ENCODE results near the gene ETFDH.

The ETFDH gene

GRCh38 chr4:158724637-158725036 lies 52.5 kb downstream of the ETFDH start (continued):
- no peak for TF ChIP-seq ZNF133 (tag by site-specific recombination; IDR thresholded peaks at IDR 0.05)
- TF ChIP-seq ZNF580 (tag by site-specific recombination; IDR thresholded peaks at IDR 0.05) = no peak
- TF ChIP-seq ZNF214 (tag by site-specific recombination; IDR thresholded peaks at IDR 0.05; ENCODE audit: borderline replicate concordance) = no peak
- no peak for TF ChIP-seq ZNF37A (tag by site-specific recombination; IDR thresholded peaks at IDR 0.05)

- H3K9me3 ChIP-seq (ENCODE audit: control insufficient read depth, insufficient read depth, low read depth, low read length) = no peaks in the 10 kb centered on the region
- H3K4me3 ChIP-seq (ENCODE audit: low read depth, low read length) = no peak overlapping the region
- ChIA-PET POLR2A (no interaction called here), CTCF (no interaction called here)
- no peaks in the 10 kb centered on the region for H3K36me3 ChIP-seq (ENCODE audit: control insufficient read depth in 2 of 2, insufficient read depth in 1 of 2, low read length in 2 of 2)
- H3K4me1 ChIP-seq (ENCODE audit: control insufficient read depth, insufficient read depth, low read length) = no peaks in the 10 kb centered on the region
- TF ChIP-seq ZNF394 (tag by site-specific recombination; IDR thresholded peaks at IDR 0.05; ENCODE audit: borderline replicate concordance) (no peak), OSR2 (tag by site-specific recombination; IDR thresholded peaks at IDR 0.05) (no peak), ZNF223 (tag by site-specific recombination; IDR thresholded peaks at IDR 0.05) (no peak), ZIC2 (tag by site-specific recombination; IDR thresholded peaks at IDR 0.05) (no peak), ZBTB10 (tag by site-specific recombination; IDR thresholded peaks at IDR 0.05) (no peak), MEIS1 (CRISPR knock-in tag; IDR thresholded peaks at IDR 0.05; ENCODE audit: borderline replicate concordance) (no peak), ZNF624 (tag by site-specific recombination; IDR thresholded peaks at IDR 0.05) (no peak), ZNF280C (tag by site-specific recombination; IDR thresholded peaks at IDR 0.05) (no peak), ZSCAN4 (tag by site-specific recombination; IDR thresholded peaks at IDR 0.05) (no peak)
- TF ChIP-seq, protein P1, sequence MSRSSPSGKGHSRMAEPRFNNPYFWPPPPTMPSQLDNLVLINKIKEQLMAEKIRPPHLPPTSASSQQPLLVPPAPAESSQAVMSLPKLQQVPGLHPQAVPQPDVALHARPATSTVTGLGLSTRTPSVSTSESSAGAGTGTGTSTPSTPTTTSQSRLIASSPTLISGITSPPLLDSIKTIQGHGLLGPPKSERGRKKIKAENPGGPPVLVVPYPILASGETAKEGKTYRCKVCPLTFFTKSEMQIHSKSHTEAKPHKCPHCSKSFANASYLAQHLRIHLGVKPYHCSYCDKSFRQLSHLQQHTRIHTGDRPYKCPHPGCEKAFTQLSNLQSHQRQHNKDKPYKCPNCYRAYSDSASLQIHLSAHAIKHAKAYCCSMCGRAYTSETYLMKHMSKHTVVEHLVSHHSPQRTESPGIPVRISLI (tag by site-specific recombination; IDR thresholded peaks at IDR 0.05) = no peak
- H3K27ac ChIP-seq (ENCODE audit: extremely low read depth, low read depth, low read length) = no peak overlapping the region
These were observed 54.5 kb downstream of the ETFDH start for GRCh38 chr4:158726633-158727032.

DNA sequence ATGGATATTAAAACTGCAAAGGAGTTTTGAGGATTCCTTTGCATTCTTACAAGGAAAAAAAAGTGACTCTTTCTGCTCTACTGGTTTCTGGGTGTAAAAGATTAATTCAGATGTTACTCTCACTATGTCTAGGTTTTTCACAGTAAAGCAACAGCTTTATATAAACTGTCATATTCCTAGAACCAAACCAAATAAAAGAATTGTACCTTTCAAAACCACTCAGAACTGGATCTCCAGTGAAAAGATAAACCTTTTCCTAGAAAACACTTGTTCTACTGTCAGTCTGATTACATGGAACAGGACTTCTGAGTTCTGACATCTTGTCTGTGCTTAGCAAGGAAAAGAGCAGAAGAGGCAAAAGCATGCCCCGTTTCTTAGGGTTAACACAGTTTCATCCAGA lies 56.1 kb downstream of the ETFDH start:
- Histone ChIP-seq H3K9me3 (ENCODE audit: control insufficient read depth, insufficient read depth, low read depth, low read length) (no peaks in the 10 kb centered on the region), H3K4me1 (ENCODE audit: control insufficient read depth, insufficient read depth, low read length) (no peaks in the 10 kb centered on the region), H3K27ac (ENCODE audit: extremely low read depth, low read depth, low read length) (no peak overlapping the region), H3K36me3 (ENCODE audit: control insufficient read depth in 2 of 2, insufficient read depth in 1 of 2, low read length in 2 of 2) (no peaks in the 10 kb centered on the region), H3K4me3 (ENCODE audit: low read depth, low read length) (no peak overlapping the region)
- ChIA-PET CTCF (no interaction called here), POLR2A (no interaction called here)
- no peak for TF ChIP-seq ZNF37A (tag by site-specific recombination; IDR thresholded peaks at IDR 0.05)
